Prostate gland (tissue), 2 donors: ENCODE measurements around the gene CPS1.

ENCODE experiments used
- POLR2AphosphoS5 ChIP-seq: sonication (generic); formaldehyde crosslinking; IDR thresholded peaks from one replicate; pipeline ENCODE4 v1.6.1; 2017; ENCODE audit warnings: antibody characterized with exemption
- TF ChIP-seq, protein P1 (sequence below), 4 experiments: fragments of 200-600 bp in 2 of 4; fragments of 450-650 bp in 2 of 4; sonication (generic) in 2 of 4; IDR thresholded peaks; 1 replicate in 3 of 4; 2 replicates in 1 of 4; pipeline ENCODE4 v1.5.1; 2016 to 2019; ENCODE audit warnings: antibody characterized with exemption in 4 of 4, mild to moderate bottlenecking in 2 of 4, moderate library complexity in 2 of 4

DNA sequence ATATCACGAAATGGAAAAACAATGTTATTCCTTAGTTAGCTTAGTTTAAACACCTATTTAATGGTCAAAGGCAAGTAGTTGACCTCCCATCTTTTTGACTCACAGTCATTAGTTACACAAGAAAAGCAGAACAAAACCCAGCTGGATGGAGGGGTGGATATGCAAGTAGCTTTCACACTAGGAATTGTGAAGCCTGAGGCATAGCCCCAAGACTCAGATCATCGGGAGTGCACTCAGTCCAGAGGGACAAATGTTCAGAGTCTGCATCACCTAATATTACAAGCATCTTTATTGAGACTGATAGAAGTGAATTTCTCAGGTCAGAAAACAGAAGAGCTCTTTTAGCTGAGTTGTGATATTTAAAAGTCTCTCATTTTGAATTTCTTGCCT, 15.5 kb upstream of the CPS1 start:
- TF ChIP-seq, protein P1, sequence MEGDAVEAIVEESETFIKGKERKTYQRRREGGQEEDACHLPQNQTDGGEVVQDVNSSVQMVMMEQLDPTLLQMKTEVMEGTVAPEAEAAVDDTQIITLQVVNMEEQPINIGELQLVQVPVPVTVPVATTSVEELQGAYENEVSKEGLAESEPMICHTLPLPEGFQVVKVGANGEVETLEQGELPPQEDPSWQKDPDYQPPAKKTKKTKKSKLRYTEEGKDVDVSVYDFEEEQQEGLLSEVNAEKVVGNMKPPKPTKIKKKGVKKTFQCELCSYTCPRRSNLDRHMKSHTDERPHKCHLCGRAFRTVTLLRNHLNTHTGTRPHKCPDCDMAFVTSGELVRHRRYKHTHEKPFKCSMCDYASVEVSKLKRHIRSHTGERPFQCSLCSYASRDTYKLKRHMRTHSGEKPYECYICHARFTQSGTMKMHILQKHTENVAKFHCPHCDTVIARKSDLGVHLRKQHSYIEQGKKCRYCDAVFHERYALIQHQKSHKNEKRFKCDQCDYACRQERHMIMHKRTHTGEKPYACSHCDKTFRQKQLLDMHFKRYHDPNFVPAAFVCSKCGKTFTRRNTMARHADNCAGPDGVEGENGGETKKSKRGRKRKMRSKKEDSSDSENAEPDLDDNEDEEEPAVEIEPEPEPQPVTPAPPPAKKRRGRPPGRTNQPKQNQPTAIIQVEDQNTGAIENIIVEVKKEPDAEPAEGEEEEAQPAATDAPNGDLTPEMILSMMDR (IDR thresholded peaks at IDR 0.05) = no peak
- no peak for TF ChIP-seq POLR2AphosphoS5
